A172 (cell line): ENCODE data around the gene LIG1. TPM values are rescaled to one million over a fixed set of nuclear protein-coding genes. Genes with fewer than 3 reads are reported as not detected.

Experiments
- DNase-seq: peaks from one replicate; pipeline ENCODE4 v3.0.0-alpha.2; 2015; ENCODE audit warnings: low spot score
- total RNA-seq: library from RNA; depleted of rRNA; stranded (reverse); fragments of >200 nt; shearing (Covaris generic); gene quantifications from 2 replicates; pipeline ENCODE4 v1.2.3, GENCODE V29; 2014

LIG1 gene
- total RNA-seq, 1 experiment from 2014 or later, result 35.7 TPM

DNA sequence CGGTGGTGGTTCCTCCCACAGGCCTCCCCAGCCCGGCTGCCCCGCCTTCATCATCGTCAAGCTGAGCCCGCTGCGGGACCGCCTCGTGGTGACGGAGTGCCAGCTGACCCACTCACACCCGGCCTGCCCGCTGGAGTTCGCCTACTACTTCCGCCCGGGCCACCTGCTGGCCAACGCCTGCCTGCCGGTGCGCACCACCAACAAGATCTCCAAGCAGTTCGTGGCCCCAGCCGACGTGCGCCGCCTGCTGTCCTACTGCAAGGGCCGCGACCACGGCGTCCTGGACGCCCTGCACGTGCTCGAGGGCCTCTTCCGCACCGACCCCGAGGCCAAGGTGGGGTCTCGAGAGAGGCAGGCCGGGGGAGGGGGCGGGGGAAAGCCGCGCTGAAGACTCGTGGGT is 12.3 kb upstream of the LIG1 start:
- DNase-seq, result no peak

DNA sequence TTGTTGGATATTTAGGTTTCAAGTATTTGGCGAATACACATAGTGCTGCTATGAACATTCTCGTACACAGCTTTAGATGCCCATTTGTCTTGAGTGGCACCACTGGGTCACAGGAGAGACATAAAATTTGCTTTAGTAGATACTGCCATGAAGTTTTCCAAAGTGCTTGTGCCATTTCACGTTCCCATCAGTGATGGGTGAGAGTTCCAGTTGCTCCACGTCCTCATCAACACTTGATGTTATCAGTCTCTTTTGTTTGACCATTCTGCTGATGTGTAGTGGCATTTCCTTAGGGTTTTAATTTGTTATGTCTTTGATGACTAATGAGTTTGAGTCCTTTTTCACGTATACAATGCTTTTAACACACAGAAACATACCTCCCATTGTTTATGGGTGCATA is 11.4 kb upstream of the LIG1 start:
- no peak for DNase-seq

DNA sequence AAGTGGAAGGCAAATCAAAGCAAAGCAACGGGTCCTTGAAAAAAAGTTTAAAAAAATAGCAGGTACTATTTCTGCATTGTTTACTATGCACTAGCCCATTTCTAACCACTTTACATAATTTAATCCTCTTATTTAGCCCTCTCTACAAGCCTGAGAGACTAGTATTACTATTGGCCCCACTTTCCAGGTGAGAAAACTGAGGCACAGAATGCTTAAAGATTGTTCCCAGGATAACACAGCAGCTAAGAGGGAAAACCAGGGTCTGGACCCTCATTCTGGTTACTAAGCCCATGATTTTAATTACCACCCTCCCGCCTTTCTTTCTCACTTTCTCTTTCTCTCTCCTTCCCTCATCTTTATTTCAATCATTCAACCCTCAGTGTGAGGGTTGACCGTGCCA is 6.1 kb upstream of the LIG1 start:
- no peak for DNase-seq

DNA sequence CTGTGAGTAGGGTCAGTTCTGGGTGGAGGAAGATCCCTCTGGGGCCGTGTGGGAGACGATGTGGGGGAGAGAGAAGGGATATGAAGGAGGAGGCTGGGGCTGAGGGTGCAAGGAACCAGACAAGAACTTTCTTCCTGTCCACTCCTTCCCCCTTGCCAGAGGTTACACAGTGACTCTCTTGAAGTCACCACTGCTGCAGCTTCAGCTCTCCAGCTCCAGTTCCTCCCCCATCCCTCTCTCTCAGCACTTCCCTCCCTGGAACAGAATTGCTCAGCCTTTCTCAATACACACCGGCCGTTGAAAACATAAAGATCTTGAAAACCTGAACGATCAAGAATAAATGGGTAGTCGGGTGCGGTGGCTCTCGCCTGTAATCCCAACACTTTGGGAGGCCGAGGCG is 5.4 kb upstream of the LIG1 start:
- DNase-seq, result no peak

DNA sequence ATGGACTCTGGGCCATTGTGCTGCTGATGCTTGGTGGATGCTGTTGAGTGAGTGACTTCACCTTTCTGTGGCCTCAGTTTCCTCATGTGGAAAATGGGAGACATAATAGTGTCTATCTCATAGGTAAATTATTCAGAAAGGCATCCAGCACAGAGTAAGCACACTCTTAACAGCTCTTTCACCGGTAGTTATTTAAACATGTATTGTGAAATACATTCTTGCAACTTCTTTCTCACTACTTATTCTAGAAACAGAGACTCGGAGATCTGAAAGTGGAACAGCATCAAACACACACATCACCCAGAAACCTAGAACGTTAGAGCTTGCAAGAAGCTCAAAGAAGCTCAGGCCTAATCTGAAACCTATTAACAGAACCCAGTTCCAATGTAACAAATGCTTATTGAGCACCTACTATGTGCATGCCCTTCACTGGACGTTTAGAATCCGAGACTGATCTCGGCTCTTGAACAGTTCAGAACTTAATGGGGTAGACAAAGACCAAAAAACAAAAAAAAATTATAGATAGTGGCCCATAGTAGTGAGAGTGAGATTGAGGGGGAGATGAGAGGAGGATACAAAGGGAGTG is 4.4 kb upstream of the LIG1 start:
- no peak for DNase-seq

DNA sequence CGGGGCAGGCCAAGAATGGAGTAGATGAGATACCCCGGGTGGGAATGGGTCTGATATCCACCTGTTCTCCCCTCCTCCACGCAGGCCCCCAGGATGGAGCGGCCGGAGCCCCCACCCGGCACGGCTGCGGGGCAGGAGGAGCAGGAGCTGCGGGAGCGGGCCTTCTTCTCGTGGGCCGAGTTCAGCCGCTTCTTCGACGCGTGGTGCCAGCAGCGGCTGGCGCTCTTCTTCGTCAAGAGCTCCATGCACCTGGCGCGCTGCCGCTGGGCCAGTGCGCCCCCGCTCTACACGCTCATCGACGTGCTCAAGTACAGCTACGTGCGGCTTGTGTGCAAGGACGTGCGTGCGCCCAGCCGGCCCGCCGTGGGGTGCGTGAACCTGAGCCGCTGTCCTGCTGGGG is 1.6 kb upstream of the LIG1 start:
- DNase-seq, result no peak

DNA sequence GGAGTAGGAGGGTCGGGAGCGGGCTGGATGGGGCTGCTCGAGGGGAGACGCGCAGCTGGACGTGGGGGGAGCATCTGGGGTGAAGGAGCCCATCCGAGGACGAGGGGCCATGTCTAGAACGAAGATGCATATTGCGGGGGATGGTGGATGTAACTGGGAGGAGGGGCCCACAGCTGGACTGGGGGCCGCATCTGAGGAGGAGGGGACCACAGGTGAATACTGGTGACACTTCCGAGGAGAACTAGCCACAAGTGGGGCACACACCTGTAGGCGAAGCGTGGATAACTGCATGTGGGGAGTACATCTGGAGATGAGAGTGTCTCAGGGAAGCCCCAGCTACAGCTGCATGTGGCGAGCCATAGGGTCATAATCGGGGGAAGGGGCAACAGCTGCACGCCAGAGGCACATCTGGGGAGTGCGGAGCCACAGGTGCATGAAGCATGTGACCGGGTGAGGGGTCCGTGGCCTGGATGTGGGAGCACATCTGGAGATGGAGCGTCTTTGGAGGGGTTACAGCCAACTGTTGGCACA is 738 bp upstream of the LIG1 start:
- no peak for DNase-seq

DNA sequence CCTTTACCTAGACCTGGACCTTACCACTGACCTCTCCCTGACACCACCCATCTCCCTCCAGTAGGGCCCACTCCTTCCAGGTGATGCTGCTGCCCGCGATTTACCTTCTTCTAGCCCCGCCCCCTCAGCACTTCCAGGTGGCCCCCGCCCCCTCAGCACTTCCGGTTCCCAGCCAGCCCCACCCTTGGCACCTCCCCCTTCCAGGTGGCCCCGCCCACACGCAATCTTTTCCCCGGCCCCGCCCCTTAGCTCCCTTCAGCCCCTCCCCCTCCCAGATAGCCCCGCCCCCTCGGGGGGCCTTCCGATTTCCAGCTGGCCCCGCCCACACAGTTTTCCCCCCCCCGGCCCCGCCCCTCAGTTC is 586 bp downstream of the LIG1 start:
- peak; percentile 11 for DNase-seq

DNA sequence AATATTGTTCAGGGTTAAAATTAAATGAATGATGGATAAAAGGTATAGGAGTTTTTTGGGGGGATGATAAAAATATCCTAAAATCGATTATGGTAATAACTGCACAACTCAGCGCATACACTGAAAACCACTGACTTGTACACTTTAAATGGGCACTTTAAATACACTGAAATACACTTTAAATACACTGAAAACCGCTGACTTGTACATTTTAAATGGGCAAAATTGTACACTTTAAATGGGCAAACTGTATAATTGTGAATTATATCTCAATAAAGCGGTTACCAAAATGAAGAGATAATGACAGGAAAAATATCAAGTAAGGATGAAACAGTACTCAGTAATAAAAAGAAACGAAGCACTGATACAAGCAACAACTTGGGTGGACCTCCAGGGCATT is 1.5 kb downstream of the LIG1 start:
- DNase-seq, result no peak

DNA sequence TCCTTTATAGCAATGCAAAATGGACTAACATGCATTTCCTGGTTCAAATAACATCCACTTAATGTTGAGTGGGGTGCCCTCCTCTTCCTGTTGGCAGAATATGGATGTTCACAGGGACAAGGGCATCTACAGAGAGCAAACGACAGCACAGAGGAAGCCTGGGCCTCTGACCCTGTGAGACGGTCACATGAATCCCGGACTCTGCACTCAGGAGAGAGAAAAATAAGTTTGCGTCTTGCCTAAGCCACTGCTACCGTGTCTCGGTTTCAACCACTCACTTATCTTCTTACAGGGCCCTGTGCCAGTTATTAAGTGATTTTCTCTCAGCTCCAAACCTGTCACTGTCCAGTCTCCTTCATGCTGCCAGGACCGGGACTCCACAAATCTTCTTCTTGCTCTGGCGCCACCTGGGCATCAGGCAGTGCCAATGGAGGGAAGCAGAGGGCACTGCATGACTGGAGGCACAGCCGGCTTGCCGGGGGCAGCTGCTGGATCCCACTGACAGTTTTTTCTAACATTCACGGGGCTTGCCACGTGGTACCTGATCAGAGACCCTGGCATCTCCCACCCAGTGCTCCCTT is 11.8 kb downstream of the LIG1 start:
- no peak for DNase-seq

DNA sequence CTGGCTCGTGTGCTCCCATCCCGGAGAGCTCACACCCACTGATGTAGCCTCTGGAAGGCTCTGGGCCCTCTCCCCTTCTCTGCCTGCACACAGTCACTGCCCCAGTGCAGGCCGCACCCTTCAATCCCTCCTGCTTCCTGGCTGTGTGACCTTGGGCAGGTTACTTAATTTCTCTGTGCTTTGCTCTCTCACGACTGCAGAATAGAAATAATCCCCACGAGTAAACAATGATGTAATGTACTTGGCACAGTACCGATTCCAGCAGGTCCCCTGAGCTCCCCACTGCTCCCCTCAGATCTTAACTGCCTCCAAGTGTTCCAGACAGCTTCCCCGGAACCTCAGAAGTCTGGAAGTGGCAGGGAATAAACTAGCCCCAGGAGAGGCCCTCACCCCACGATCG is 16.1 kb downstream of the LIG1 start:
- no peak for DNase-seq

DNA sequence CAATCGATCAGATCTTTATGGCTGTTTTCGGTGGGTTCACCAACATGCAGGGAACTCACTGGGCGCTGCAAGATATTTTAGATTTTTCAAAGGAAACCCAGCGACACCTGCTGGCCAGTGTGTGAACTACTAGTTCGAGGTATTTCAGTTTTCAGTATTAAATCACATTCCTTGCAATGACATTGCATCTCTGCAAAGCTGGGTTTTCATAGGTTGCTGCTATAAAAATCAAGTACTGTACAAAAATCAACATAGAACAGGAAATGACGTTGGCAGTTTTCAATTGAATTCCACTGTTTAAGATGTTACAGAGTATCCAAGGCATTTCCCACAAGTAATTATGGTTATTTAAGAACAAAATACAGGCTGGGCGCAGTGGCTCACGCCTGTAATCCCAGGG is 17.6 kb downstream of the LIG1 start:
- DNase-seq, result peak; percentile 75

DNA sequence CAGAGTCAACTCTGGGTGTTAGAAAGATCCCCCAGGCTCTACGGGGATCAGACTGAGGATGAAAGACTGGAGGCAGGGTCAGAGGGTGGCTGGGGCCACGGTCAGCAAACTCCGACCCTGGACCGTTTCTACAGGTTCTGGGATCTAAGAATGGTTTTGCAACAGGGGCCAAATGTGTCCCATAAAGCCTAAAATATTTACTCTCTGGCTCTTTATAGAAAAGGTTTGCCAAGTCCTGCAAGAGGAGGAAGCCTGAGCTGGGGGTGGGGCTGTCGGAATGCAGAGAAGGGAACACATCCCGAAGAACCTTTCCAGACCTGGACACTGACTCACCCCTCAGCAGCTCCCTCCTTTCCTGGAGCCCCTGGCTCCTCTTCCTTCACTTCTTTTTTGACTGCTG is 20.7 kb downstream of the LIG1 start:
- DNase-seq, result no peak

DNA sequence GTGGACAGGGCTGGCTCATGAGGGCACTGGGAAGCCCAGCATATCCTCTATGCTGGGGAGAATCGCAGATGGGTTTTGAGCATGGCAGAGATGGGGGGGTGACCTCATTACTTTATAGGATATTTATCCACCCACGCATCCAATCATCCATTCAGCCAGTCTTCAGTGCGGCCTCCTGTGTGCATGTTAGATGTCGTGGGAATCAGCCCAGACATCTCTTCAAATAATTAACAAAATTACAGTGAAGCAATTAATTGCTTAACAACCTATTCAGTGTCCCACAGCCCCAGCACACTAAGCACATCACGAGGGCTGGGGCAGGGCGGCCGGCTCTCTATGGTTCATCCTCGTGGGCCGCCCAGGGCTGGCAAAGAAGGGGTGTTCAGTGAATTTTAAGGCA is 21.6 kb downstream of the LIG1 start:
- no peak for DNase-seq

DNA sequence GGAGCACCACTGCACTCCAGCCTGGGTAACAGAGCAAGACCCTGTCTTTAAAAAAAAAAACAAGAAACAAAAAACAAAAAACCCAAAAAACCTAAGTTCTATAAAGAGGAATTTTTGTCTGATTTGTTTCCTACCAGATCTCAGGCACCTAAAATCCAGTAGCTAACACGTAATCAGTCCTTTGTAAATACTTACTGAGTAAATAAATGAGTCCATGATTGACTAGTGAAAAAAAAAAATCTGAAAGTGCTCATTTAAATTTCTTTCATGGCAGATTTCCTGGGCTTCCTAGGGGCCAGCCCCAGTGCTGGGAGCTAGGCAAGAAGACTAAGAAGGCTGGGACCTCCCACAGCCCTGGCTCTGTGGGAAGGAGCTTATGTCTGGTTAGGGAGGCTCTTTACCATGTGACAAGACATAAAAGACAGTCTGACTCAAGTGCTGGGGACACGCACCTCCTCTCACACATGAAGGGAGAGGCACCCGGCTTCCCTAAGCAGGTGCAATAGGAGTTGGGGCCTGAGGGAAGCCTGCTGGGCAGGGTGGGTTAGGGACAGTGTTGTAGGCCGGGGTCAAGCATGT is 22.5 kb downstream of the LIG1 start:
- DNase-seq, result no peak

DNA sequence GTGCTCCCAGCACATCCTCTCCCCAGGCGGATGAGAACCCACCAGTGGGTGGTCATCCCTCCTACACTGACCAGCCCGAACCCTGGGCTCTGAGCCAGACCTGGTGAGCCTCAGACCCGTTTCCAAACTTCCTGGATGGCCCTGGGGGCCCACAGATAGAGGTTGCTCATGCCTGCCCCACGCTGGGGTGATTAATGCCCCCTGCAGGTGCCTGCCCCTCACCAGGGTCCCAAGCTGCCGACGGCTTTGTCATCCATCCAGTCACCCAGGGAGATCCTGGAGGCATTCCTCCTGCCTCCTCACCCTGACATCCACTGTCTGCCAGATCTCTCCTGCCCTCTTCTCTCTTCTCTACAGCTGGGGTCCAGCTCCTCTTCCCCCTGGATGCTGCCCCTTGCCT is 31.1 kb downstream of the LIG1 start:
- no peak for DNase-seq

DNA sequence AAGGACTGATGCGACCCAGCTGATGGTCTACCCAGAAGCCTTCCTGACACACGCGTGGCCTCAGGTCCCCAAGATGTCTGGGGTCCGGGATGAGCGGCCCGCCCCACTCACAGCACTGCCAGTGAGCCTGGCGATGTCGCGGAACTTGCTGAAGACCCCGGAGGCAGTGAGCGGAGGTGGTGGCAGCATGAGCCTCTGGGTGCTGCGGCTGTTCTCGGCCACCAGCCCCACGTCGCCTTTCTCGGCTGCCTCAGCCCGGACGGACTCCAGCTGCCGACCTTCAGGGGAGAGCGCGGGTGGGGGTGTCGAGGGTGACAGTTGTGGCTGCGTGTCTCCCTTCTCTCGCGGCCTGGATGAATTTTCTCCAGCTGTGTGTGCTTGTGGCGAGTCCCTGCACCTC is 32.7 kb downstream of the LIG1 start:
- no peak for DNase-seq

DNA sequence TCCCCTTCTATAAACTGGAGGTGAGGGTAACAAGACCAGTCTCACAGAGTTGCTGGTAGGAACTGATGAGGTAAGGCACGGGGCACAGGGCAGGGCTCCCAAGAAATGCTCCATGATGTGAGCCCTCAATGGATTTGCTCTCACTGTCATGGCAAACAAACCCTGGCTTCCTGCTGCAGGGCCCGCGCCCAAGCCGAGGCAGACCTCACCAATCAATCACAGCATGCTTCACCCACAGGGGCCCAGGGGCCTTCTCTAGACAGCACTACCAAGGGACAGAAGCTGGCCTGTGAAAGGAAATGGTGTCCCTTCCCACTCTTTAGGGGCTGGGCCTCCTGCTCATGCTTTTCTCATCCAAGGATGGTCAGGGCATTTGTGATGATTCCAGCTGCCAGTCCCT is 33.6 kb downstream of the LIG1 start:
- no peak for DNase-seq

DNA sequence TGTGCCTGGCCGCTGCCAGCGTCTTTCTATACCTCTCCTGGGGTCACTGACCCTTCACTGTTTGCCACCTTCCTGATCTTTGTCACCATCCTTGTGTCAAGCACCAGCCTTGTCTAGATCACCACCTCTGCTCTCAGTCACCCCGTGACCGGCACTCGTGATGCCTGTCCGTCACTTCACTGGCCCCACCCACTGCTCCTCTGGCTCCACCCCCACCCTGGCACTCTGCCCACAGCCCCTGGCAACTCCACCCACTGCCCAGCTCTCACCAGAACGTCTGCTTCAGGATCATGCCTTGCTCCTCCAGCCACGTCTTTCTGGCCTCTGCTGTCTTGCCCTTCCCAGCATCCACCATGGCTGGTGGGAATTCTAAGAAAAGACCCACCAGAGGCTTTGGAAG is 34.7 kb downstream of the LIG1 start:
- DNase-seq, result no peak

DNA sequence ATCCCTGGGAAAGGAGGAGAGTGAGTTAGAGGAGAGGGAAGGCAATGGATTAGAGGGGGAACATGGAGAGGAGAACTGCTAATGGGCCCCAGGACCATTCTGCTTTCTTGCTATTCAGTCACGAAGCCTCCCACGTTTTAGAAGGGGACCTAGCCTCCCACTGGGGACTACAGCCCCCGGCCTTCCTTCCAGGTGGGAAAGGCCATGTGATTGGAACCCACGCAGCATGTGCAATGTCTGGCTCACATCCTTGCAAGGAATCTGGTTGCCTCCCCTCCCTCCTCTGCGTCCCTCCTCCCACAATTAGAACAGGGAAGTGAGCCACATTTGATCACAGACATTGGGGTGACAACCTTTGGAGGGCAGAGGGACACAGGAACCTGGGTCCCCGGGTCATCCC is 37.0 kb downstream of the LIG1 start:
- no peak for DNase-seq

DNA sequence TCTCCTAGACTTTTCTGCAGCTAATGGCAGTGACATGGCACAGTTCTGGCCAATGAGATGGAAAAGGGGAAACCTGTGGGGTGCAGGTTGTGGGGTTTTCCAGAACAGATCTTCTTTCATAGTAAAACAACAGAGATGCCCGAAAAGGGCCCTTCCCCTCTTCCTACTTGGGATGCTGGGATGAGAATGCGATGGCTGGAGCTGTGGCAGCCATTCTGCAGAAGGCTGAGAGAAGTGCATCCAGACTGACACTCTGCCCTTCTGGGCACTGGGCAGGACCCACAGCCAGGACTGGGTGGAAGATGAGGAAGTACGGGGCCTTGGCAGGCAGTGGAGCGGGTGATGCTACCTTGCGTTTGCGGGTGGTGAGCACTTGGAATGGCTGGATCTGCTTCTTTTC is 42.6 kb downstream of the LIG1 start:
- no peak for DNase-seq

DNA sequence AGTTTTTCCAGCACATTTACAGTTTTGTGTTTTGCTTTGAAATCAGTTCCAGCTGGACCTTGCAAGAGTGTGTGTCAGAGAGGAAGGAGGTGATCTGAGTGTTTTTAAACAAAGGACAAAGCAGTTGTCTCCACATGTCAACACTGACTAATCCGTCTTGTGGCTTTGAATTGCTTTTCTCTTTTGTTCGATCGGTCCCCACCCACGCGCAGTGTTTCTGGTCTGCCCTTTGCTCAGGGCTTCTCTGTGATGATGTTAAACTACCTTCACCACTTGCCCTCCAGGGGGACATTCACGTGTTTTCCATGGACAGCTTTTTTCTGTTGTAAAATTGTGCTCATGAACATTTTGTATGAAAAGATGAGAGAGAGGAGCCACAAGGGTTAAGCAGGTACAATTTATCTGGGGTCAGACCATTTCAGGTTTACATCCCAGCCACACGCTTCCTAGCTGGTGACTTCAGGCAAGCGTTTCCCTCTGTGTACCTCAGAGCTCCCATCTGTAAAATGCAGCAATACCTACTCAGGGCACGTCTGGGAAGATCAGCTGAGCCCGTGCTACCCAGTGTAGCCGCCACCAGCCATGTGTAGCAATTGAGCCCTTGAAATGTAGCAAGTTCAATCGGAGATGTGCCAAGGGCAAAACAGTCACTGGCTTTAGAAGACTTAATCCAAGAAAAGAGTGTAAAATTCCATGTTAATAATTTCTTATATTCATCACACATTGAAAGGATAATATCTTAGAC is 46.1 kb downstream of the LIG1 start:
- DNase-seq, result peak; percentile 76

DNA sequence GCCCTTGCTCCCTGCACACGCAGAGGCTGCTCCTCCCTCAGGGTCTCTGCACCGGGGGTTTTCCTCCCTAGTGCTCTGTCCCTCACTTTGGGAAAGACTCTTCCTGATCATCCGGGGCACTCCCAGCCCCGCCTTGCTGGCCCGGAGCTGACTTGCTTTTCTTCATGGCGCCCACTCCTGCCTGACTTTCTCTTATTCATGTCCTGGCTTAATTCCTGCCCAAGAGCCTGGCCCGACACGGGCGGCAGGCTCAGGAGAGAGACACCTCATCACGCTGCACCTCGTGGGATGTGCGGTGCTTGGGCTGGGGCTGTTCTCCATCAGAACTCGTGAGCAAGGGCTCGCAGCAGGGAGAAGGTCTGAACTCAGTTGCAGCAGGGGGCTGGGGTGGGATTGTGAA is 47.7 kb downstream of the LIG1 start:
- DNase-seq, result no peak
